Stimulated activated CD8-positive, alpha-beta memory T cell treated with anti-CD3 and anti-CD28 coated beads, Interleukin-12 subunit alpha, Interleukin-12 subunit beta, amount 100 ng/mL, for 24 hours (primary cell): ENCODE data around the gene RPA3.

Experiments
- DNase-seq: peaks from one replicate; pipeline ENCODE4 v3.0.0-alpha.2; 2020; ENCODE audit errors: extremely low read depth

The RPA3 gene

DNA sequence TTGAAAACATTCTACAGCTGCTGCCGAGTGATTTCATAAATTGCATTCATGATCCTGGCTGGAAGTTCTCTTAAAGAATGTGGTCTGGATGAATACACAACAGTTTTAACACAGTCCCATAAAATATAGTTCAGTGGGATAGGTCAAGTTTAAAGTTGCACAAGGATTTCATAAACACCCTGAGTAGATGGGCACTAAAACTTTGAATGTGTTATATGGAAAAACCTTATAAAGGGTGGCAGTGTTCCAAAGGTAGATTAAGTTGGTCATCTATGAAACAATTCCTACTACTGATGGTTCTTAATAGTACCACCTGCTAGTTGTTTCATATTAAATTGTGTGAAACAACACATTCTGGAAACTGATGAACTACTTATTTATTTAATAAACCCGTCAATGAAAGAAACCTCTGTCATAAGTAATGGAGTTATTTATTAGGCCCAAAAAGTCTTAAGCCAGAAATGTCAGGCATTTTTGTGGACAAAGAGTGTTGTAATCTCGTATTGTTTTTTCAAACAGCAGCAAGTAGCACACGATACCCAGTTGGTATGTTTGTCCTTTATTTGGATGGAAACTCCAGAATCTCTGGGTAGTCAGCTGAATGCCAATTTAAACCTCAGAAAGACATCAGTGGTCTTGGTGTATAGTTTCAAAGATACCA lies 14.3 kb upstream of the RPA3 start:
- no peak for DNase-seq

- no peak for DNase-seq
Measured at GRCh38 chr7:7731732-7732131, 13.3 kb upstream of the RPA3 start.

DNA sequence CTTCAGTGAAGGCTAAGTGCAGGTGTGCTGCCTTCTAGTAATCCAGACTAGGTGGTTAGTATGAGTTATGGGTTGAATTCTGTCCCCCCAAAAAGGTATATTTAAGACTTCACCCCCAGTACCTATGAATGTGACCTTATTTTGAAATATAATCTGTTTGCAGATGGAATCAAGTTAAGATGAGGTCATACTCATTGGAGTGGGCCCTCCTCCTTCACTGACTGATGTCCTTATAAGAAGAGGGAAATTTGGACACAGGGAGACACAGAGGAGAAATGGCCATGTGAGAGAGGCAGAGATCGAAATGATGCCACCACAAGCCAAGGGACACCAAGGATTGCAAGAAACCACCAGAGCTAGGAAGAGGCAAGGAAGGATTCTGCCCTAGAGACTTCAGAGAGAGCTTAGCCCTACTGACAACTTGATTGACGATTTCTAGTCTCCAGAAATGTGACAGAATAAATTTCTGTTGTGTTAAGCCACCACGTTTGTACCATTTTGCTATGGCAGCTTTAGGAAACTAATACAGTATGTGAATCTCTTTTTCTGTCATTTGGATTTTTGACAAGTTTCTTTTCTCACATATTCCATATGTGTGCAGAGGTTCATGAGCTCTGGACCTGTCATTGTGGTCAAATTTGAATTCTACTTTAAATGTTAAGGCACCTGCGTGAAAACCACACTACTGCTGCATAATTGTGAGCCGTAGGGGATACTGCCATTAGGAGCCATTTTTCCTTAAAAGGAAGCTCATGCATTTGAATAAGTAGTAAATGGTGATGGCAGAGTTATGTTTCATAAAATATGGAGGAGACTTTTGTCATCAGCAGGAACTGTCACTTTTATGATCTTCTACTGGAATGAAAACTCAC lies 2.6 kb upstream of the RPA3 start:
- no peak for DNase-seq

GRCh38 chr7:7720193-7720592 lies 1.8 kb upstream of the RPA3 start:
- no peak for DNase-seq

DNA sequence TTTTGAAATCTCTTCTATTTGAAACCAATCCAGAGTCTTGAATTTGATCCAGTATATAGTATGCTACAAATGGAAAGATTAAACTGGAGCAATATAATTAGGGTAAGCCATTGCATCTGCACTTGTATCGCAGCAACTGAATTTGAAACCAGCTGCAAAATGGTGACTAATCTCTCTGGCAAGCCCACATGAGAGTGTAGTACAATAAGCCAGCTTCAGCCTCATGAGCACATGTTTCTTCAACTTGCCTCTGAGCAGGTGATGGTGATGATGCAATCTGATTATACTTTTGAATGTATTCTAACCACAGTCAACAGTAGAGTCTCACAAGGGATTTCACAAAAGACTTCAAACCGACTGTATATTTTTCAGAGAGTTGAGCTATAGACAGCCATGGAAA lies 829 bp upstream of the RPA3 start:
- no peak for DNase-seq

DNA sequence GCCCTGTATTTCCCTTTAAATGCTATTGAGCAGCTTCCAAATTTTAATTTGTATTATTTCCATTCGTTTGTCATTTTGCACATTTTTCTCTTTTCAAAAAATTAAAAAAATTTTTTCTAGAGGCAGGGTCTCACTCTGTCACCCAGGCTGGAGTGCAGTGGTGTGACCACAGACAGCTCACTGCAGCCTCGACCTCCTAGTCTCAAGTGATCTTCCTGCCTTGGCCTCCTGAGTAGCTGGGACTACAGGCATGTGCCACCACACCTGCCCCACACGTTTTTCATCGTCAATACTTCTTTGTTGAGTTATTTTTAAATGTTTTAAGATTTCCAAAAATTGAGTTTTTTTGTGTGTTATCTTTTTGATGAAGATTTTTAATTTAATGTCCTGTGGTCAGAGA lies 4.7 kb downstream of the RPA3 start:
- no peak for DNase-seq

DNA sequence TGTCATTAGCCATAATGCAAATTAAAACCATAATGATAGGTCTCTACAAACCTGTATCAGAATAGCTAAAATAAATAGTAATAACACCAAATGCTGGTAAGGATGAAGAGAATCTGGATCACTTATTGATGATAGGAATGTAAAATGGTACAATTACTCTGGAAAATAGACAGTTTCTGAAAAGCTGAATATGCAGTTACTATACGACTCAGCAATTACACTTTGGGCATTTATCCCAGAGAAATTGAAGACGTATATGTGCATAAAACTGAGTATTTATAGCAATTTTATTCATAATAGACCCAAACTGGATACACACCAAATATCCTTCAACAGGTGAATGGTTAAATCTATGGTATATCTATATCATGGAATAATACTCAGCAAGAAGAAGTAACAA lies 7.9 kb downstream of the RPA3 start:
- no peak for DNase-seq

GRCh38 chr7:7709291-7709690 lies 9.1 kb downstream of the RPA3 start:
- DNase-seq, result no peak

DNA sequence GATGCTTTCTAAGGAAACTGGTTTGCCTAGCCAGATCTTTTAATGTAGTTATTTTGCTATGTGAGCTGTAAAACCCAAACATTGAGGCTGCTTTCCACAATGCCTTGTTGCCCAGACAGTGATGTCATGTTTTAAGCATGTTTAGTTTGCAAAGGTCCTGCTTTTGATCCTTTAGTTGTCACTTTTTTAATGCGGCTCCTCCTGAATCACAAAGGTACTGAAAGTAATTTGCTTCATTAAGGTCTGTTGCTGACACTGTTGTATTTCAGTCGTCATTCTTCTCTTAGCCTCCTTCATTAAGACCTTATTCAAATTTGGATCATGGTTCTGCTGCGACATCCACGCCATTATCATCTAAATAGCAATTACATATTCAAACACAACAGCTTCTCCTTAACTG lies 10.6 kb downstream of the RPA3 start:
- no peak for DNase-seq

GRCh38 chr7:7707246-7707645 lies 11.2 kb downstream of the RPA3 start:
- no peak for DNase-seq

DNA sequence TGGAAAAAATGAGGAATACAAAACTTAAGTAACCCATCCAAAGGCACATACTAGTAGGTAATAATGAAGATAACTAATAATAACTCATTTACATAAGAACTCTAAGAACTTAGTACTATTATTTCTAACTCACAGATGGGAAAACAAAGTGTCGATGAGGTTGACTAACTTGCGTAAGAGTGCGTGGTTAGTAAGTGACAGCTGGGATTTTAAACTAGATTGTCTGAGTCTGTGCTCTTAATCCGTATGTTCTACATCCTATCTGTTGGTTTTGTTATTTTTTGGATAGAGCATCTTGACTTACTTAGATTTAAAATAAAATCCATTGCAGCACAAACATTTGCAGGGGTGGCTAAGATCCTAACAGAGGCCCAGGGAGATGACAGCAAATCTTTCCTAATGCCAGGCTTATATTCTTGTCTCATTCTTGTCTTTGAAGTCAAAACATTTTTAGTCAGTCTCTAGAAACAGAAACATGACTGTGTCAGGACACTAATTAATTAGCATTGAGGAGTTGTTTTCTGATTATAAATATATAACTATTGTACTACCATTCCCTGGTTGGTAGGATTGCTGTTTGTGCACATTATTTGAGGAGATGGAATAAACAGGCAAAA lies 11.7 kb downstream of the RPA3 start:
- no peak for DNase-seq

DNA sequence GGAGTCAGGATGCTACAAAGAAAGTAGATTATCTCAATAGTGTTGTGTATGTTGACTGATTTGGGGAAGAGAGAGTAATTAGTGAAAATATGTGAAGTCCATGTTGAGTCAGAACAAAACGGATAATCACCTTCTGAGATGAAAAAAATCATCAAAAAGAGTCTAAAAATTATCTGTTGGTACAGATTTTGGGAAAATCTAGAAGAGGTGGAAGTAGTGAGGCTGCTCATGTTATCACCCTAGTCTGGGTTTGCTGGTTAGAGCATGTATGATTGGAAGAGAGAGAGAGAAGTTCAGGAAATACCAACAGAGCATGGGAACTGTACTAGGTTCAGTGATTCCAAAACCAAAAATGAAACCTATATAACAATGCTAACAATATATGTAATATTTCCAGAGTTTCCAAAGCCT lies 12.3 kb downstream of the RPA3 start:
- no peak for DNase-seq

DNA sequence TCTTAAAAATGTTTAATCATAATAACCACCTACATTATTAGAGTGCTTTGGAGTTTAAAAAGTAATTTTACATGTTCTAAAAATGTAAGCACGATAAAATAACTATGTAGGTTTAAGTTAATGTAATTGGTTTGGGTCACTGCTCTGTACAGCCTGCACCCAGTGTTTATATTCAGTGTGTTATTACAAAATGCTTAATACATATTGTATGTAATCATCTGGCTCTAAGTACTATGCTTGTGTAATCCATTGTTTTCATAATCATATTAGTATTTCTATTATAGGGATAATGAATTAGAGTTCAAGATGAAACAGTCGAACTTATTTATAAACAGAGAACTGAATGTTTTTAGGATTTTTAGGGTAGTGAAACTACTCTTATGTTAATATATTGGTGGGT lies 13.1 kb downstream of the RPA3 start:
- no peak for DNase-seq

- no peak for DNase-seq
Measured at GRCh38 chr7:7704867-7705266, 13.5 kb downstream of the RPA3 start.

DNA sequence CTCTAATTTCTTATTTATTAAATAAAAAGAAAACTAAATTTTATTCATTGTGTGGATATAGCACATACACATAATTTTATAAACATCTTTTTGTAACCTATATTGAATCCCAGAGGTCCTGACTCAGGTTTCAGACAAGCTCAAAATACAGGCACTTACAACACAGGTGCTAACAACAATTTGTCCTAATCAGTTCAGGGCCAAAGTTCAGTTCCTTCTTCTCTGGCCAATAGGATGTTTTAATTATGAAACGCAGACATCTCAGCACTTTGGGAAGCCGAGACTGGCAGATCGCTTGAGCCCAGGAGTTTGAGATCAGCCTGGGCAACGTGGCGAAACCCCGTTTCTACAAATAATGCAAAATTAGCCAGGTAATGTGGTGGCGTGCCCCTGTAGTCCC lies 15.0 kb downstream of the RPA3 start:
- no peak for DNase-seq

DNA sequence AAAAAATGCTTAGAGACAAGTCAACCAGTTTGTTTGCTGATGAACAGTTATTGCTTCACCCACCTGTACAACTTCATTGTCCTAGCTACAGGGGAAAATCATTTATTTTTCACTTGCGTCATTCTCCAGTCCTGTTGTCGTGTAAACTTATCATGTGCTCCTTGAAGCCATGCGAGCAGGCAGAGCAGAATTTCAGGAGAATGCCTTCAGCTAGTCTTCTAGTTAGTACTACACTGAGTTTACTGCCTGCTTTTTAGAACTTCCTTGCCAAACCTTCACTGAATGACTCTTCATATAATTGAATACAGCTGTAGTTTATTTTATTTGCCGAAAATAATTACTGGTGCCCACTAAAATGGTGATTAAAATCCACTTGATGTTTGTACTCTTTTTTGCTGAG lies 15.6 kb downstream of the RPA3 start:
- no peak for DNase-seq

GRCh38 chr7:7701527-7701926 lies 16.9 kb downstream of the RPA3 start:
- DNase-seq, result no peak

DNA sequence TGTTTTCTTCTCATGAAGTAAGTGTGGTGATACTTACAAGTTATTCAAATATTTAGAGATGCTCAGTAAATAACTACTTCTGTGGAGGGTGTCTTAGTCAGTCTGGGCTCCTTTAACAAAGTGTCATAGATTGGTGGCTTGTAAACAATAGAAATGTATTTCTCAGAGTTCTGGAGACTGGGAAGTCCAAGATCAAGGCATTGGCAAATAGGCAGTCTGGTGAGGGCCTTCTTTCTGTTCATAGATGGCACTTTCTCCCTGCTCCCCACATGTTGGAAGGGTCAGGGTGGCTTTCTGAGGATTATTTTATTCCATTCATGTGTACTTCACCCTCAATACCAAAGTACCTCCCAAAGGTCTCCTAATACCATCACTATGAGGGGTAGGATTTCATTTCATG lies 18.4 kb downstream of the RPA3 start:
- no peak for DNase-seq

DNA sequence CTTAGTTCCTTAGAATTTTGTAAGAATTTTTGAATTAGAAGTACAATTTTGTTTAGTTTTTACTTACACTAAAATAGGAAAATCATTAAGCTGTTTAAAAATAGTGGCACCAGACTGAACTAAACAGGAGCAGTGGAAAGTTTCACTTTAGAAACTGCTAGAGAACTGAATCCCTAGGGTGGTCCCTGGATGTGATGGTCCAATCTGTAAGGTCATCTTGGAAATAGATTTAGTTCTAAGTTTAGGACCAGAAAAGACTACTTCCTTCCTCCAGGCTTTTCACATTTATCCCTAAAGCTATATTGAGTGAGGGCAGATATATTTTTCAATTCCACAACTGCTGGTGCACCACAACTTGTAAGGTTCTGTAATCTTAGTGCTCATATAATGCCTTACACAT lies 19.0 kb downstream of the RPA3 start:
- no peak for DNase-seq

DNA sequence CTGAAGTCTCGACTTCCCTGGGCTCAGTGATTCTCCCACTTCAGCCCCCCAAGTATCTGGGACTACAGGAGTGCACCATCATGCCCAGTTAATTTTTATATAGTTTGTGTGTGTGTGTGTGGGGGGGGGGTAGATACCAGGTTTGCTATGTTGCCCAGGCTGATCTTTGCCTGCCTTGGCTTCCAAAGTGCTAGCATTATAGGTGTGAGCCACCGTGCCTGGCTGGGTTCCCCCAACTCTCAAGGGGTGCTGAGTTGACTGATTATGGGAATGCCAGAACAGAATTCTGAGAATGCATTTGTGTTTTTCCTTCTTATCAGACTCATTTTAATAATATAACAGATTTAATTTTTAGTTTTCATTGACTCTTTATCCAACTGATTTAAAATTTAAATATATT lies 19.5 kb downstream of the RPA3 start:
- no peak for DNase-seq

- no peak for DNase-seq
Measured at GRCh38 chr7:7696458-7697119, 21.8 kb downstream of the RPA3 start.

- no peak for DNase-seq
Measured at GRCh38 chr7:7695111-7695817, 23.1 kb downstream of the RPA3 start.
